K562 (cell line): Measurements from ENCODE around the gene SEMA3C. TPM values are rescaled to one million over a fixed set of nuclear protein-coding genes. Genes with fewer than 3 reads are reported as not detected.

Experiments
- ATAC-seq: fragments of 200-7000 bp; cut with Tn5 transposase; 3 replicates; pipeline ENCODE4 v1.9.1; 2020; ENCODE audit warnings: moderate library complexity
- BruUV-seq: library from RNA; stranded (reverse); fragments of 400-500 nt; replicated peaks from 2 replicates; lab custom pipeline; 2021; lab: Mats Ljungman, UMichigan
- CTCF ChIA-PET: fragments of 300-600 bp; formaldehyde crosslinking; extraction: SDS; loops from one replicate; lab custom pipeline; 2021; ENCODE audit warnings: low intra/inter-chr PET ratio; lab: Yijun Ruan, JAX
- POLR2A ChIA-PET: fragments of 300-600, 350-650 bp; sonication (Branson Sonifier 250); formaldehyde crosslinking; extraction: SDS; loops from one replicate; lab custom pipeline; 2021; ENCODE audit warnings: antibody characterized with exemption, inconsistent platforms; lab: Yijun Ruan, JAX
- DNase-seq, 4 experiments: peaks; one replicate each; pipeline versions ENCODE4 v3.0.0 to v3.0.0-alpha.2; 2011 to 2018; ENCODE audit warnings: low spot score in 3 of 4, mixed read lengths in 3 of 4; ENCODE audit errors: extremely low read depth in 1 of 4
- FAIRE-seq: peaks from 2 replicates; lab custom pipeline; 2011; peaks lifted over from hg19 to GRCh38; lab: Jason Lieb, UNC
- H2AFZ ChIP-seq: 2 replicates; pipeline ENCODE4 v1.6.0; 2011; ENCODE audit warnings: low read depth, low read length, control low read depth, inconsistent platforms
- H3K27ac ChIP-seq: fragments of 200-600 bp; 3 replicates; pipeline ENCODE4 v1.8.0; 2011; ENCODE audit warnings: low read depth, mild to moderate bottlenecking, control low read depth, inconsistent platforms, low read length, moderate library complexity, mixed read lengths; ENCODE audit errors: extremely low read depth
- H3K27me3 ChIP-seq, 2 experiments: fragments of 300-600 bp in 1 of 2; 2 replicates in 1 of 2; 3 replicates in 1 of 2; pipeline versions ENCODE4 v1.6.0 to v1.8.0; 2011; ENCODE audit warnings: inconsistent platforms in 2 of 2, low read length in 2 of 2, mild to moderate bottlenecking in 1 of 2, mixed read lengths in 1 of 2, moderate library complexity in 1 of 2; ENCODE audit not compliant: control insufficient read depth in 2 of 2, insufficient read depth in 2 of 2
- H3K36me3 ChIP-seq: fragments of 300-600 bp; 3 replicates; pipeline ENCODE4 v1.8.0; 2011; ENCODE audit warnings: mild to moderate bottlenecking, low read length, inconsistent platforms; ENCODE audit not compliant: control insufficient read depth, insufficient read depth
- H3K4me1 ChIP-seq, 2 experiments: fragments of 200-600 bp in 1 of 2; replicated peaks in 1 of 2; 2 replicates in 1 of 2; 3 replicates in 1 of 2; pipeline versions ENCODE4 v1.5.1 to v1.8.0; 2011; ENCODE audit warnings: inconsistent platforms in 2 of 2, low read length in 2 of 2, mild to moderate bottlenecking in 1 of 2, mixed read lengths in 1 of 2, moderate library complexity in 1 of 2; ENCODE audit not compliant: control insufficient read depth in 2 of 2, insufficient read depth in 2 of 2
- H3K4me2 ChIP-seq: 2 replicates; pipeline ENCODE4 v1.6.1; 2011; ENCODE audit warnings: low read length, control low read depth, inconsistent platforms, mixed read lengths; ENCODE audit not compliant: insufficient read depth
- H3K4me3 ChIP-seq: fragments of 200-600 bp; sonication (generic), shearing (Covaris generic); 2 replicates; pipeline ENCODE4 v1.5.1; 2016; ENCODE audit warnings: control low read depth, inconsistent platforms
- H3K79me2 ChIP-seq: fragments of 200-600 bp; 3 replicates; pipeline ENCODE4 v1.8.0; 2011; ENCODE audit warnings: low read length, inconsistent platforms; ENCODE audit not compliant: control insufficient read depth, insufficient read depth
- H3K9ac ChIP-seq, 2 experiments: 2 replicates each; pipeline versions ENCODE4 v1.6.0 to v1.6.1; 2011; ENCODE audit warnings: low read depth in 2 of 2, low read length in 2 of 2, control low read depth in 1 of 2, inconsistent platforms in 1 of 2, mild to moderate bottlenecking in 1 of 2, mixed read lengths in 1 of 2; ENCODE audit not compliant: insufficient read depth in 1 of 2
- H3K9me1 ChIP-seq: one replicate; pipeline ENCODE4 v1.6.0; 2011; ENCODE audit warnings: inconsistent platforms, mild to moderate bottlenecking, low read length, moderate library complexity; ENCODE audit not compliant: control insufficient read depth, insufficient read depth
- H3K9me3 ChIP-seq: replicated peaks from 2 replicates; pipeline ENCODE4 v1.5.1; 2011; ENCODE audit warnings: low read depth, low read length, inconsistent platforms; ENCODE audit not compliant: control insufficient read depth, insufficient read depth
- H4K20me1 ChIP-seq: replicated peaks from 2 replicates; pipeline ENCODE4 v1.6.1; 2011; ENCODE audit warnings: low read length, inconsistent platforms, mixed read lengths; ENCODE audit not compliant: control insufficient read depth, insufficient read depth
- CBX2 ChIP-seq: fragments of 200-600 bp; sonication (generic); IDR thresholded peaks from one replicate; pipeline ENCODE4 v1.6.1; 2012; ENCODE audit warnings: mild to moderate bottlenecking, low read length, inconsistent platforms; ENCODE audit not compliant: insufficient read depth, poor library complexity, severe bottlenecking
- HDGF ChIP-seq: fragments of 450-650 bp; IDR thresholded peaks from 2 replicates; pipeline ENCODE4 v1.6.1; 2016
- KDM5B ChIP-seq: fragments of 200-600 bp; sonication (generic); IDR thresholded peaks from 2 replicates; pipeline ENCODE4 v1.6.1; 2012; ENCODE audit warnings: low read depth, mild to moderate bottlenecking, moderate library complexity, low read length, control low read depth, inconsistent platforms; ENCODE audit not compliant: insufficient replicate concordance
- MECOM ChIP-seq: fragments of 250-450 bp; sonication (Bioruptor Pico); IDR thresholded peaks from 2 replicates; pipeline ENCODE4 v1.8.0; 2022; ENCODE audit warnings: inconsistent platforms
- RAD51 ChIP-seq: fragments of 450-650 bp; IDR thresholded peaks from 2 replicates; pipeline ENCODE4 v1.7.1; 2016; ENCODE audit warnings: low read depth, mild to moderate bottlenecking, borderline replicate concordance
- RBM39 ChIP-seq: fragments of 200-400 bp; formaldehyde crosslinking; optimal IDR thresholded peaks from 2 replicates; pipeline ENCODE3; 2018; ENCODE audit warnings: low read depth, low read length
- SPI1 ChIP-seq: IDR thresholded peaks from 2 replicates; pipeline ENCODE4 v1.6.1; 2011; ENCODE audit warnings: low read depth, low read length, control low read depth, borderline replicate concordance
- SRSF3 ChIP-seq: fragments of 200-400 bp; formaldehyde crosslinking; IDR thresholded peaks from 2 replicates; pipeline ENCODE4 v1.6.1; 2016; ENCODE audit warnings: mild to moderate bottlenecking, low read length, moderate library complexity; ENCODE audit not compliant: insufficient read depth
- TARDBP ChIP-seq: fragments of 450-650 bp; IDR thresholded peaks from 2 replicates; pipeline ENCODE4 v1.6.1; 2016
- ZFP30 ChIP-seq: fragments of 250-450 bp; sonication (Bioruptor Pico); IDR thresholded peaks from 2 replicates; pipeline ENCODE4 v1.8.0; 2022; ENCODE audit warnings: moderate library complexity, mild to moderate bottlenecking, inconsistent platforms, borderline replicate concordance
- ZNF316 ChIP-seq: fragments of 450-650 bp; IDR thresholded peaks from 2 replicates; pipeline ENCODE4 v1.6.1; 2016
- ZNF324 ChIP-seq: fragments of 250-450 bp; sonication (Bioruptor Pico); IDR thresholded peaks from 2 replicates; pipeline ENCODE4 v1.4.0; 2020; ENCODE audit warnings: mild to moderate bottlenecking
- ZNF354B ChIP-seq: fragments of 250-450 bp; sonication (Bioruptor Pico); IDR thresholded peaks from 2 replicates; pipeline ENCODE4 v1.4.0; 2020
- ZNF77 ChIP-seq: fragments of 250-450 bp; sonication (Bioruptor Pico); IDR thresholded peaks from 2 replicates; pipeline ENCODE4 v1.5.0; 2020
- ZNF79 ChIP-seq: fragments of 250-450 bp; sonication (Bioruptor Pico); IDR thresholded peaks from 2 replicates; pipeline ENCODE4 v1.4.0; 2020; ENCODE audit warnings: low read depth, mild to moderate bottlenecking, moderate library complexity
- in situ Hi-C: fragments of 300-500 bp; cut with MboI; formaldehyde crosslinking; loops from 4 replicates; pipeline ENCODE4 v1.15.0; 2018; ENCODE audit warnings: inconsistent platforms, mixed read lengths
- intact Hi-C: fragments of 100-400 bp; cut with micrococcal nuclease; formaldehyde crosslinking; loops from 2 replicates; pipeline ENCODE4 v1.14.2; 2022
- polyA plus RNA-seq, 8 experiments: library from polyadenylated mRNA; depleted of rRNA in 4 of 8; stranded (reverse) in 5 of 8; unstranded in 3 of 8; fragments of >200 nt; fragmentation: Nextera tagmentation in 2 of 8; fragmentation: Illumina TruSeq in 1 of 8; extraction: Ambion mirVana in 2 of 8; extraction: Trizol in 1 of 8; gene quantifications; 2 replicates each; pipeline versions ENCODE4 v1.2.1 to v1.2.3, GENCODE V29; 2011 to 2014; ENCODE audit warnings: inconsistent platforms in 1 of 8, missing spikeins in 1 of 8
- total RNA-seq, 7 experiments: library from RNA; depleted of rRNA in 6 of 7; stranded (reverse); fragments of >200 nt in 6 of 7; fragmentation: Illumina TruSeq in 2 of 7; extraction: Trizol in 2 of 7; gene quantifications; 2 replicates each; pipeline versions ENCODE4 v1.2.1 to v1.2.3, GENCODE V29; 2011 to 2021; ENCODE audit warnings: low replicate concordance in 1 of 7
- TF ChIP-seq, protein P1 (sequence below): fragments of 250-450 bp; sonication (Bioruptor Pico); IDR thresholded peaks from 2 replicates; pipeline ENCODE4 v1.4.0; 2020; ENCODE audit warnings: mild to moderate bottlenecking, moderate library complexity
- TF ChIP-seq, protein P2 (sequence below): fragments of 200-800 bp; sonication (Bioruptor generic); IDR thresholded peaks from 2 replicates; pipeline ENCODE4 v1.6.1; 2017; ENCODE audit warnings: missing genetic modification characterization, missing compliant biosample characterization

The SEMA3C gene
- total and polyA plus RNA-seq, 9 of the 15 experiments (the other 6 are each of a cell fraction or from before 2014, with no cell fraction given): 0.04 to 0.36 (median 0.12) TPM; not detected in 3

DNA sequence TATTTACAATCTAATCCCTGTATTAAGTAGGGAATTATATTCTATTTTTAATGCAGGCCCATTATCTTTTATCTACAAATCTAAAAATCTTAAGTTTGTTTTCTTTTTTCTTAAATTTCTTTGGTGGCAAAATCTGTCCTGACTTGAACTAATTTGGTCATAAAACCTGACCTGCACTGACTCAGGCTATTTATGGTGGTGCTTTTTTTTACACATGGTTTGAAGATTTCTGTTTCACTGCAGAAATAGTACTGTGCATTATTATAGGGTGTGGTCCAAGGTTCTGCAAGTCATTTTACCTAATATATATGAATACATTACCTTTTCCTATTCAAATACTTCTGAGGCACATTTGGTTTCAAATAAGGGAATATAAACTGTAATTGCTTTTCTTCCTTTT is 143.4 kb downstream of the SEMA3C start:
- H3K9me3 ChIP-seq: no peaks in the 10 kb centered on the region
- no peaks in the 10 kb centered on the region for H3K27me3 ChIP-seq
- no peaks in the 10 kb centered on the region for H3K4me1 ChIP-seq
- no peak overlapping the region for H3K27ac ChIP-seq
- ATAC-seq (no peak), FAIRE-seq (no peak), DNase-seq (no peak)
- H2AFZ ChIP-seq: no peak overlapping the region
- H3K4me2 ChIP-seq: no peak overlapping the region
- H3K36me3 ChIP-seq: no peaks in the 10 kb centered on the region
- CTCF ChIA-PET: no interaction called here
- POLR2A ChIA-PET: no interaction called here
- H3K4me3 ChIP-seq: no peak overlapping the region
- H3K9me1 ChIP-seq: no peaks in the 10 kb centered on the region
- no TSS peak for BruUV-seq
- intact Hi-C loops: no loop called here
- H4K20me1 ChIP-seq: no peaks in the 10 kb centered on the region; the same call in 1 of the 2 replicates
- H3K79me2 ChIP-seq: no peaks in the 10 kb centered on the region
- in situ Hi-C loops: no loop called here
- TF ChIP-seq RBM39: no peak
- TF ChIP-seq, protein P1, sequence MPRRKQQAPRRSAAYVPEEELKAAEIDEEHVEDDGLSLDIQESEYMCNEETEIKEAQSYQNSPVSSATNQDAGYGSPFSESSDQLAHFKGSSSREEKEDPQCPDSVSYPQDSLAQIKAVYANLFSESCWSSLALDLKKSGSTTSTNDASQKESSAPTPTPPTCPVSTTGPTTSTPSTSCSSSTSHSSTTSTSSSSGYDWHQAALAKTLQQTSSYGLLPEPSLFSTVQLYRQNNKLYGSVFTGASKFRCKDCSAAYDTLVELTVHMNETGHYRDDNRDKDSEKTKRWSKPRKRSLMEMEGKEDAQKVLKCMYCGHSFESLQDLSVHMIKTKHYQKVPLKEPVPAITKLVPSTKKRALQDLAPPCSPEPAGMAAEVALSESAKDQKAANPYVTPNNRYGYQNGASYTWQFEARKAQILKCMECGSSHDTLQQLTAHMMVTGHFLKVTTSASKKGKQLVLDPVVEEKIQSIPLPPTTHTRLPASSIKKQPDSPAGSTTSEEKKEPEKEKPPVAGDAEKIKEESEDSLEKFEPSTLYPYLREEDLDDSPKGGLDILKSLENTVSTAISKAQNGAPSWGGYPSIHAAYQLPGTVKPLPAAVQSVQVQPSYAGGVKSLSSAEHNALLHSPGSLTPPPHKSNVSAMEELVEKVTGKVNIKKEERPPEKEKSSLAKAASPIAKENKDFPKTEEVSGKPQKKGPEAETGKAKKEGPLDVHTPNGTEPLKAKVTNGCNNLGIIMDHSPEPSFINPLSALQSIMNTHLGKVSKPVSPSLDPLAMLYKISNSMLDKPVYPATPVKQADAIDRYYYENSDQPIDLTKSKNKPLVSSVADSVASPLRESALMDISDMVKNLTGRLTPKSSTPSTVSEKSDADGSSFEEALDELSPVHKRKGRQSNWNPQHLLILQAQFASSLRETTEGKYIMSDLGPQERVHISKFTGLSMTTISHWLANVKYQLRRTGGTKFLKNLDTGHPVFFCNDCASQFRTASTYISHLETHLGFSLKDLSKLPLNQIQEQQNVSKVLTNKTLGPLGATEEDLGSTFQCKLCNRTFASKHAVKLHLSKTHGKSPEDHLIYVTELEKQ (CRISPR knock-in tag): no peak
- TF ChIP-seq ZNF79: no peak
- no peak for TF ChIP-seq ZNF77
- TF ChIP-seq TARDBP: no peak
- TF ChIP-seq SPI1: no peak
- TF ChIP-seq MECOM (CRISPR knock-in tag): no peak
- no peak for TF ChIP-seq RAD51
- TF ChIP-seq, protein P2, sequence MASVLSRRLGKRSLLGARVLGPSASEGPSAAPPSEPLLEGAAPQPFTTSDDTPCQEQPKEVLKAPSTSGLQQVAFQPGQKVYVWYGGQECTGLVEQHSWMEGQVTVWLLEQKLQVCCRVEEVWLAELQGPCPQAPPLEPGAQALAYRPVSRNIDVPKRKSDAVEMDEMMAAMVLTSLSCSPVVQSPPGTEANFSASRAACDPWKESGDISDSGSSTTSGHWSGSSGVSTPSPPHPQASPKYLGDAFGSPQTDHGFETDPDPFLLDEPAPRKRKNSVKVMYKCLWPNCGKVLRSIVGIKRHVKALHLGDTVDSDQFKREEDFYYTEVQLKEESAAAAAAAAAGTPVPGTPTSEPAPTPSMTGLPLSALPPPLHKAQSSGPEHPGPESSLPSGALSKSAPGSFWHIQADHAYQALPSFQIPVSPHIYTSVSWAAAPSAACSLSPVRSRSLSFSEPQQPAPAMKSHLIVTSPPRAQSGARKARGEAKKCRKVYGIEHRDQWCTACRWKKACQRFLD: no peak
- TF ChIP-seq HDGF: no peak
- TF ChIP-seq KDM5B: no peak
- TF ChIP-seq SRSF3: no peak
- no peak for TF ChIP-seq ZFP30 (CRISPR knock-in tag)
- TF ChIP-seq ZNF316: no peak
- TF ChIP-seq ZNF354B (CRISPR knock-in tag): no peak
- TF ChIP-seq ZNF324: no peak
- no peak for TF ChIP-seq CBX2
- H3K9ac ChIP-seq: no peak overlapping the region
